HL-60/S4 treated with retinoic acid at 250 ng/mL for 4 days and 3 days (cell line): Measurements from ENCODE around the gene MARCHF6.
"Not testable (repeated sequence)": the region's sequence is repeated elsewhere in the genome, so short reads cannot be mapped to it uniquely, and the experiment has no call there.

Experiments
- in situ Hi-C: fragments of 300-500 bp; cut with MboI; formaldehyde crosslinking; loops from 2 replicates; pipeline ENCODE4 v1.7.0; 2022; ENCODE audit warnings: low sequenced_read_pairs

Gene MARCHF6

GRCh38 chr5:10323588-10324488, 29.7 kb upstream of the MARCHF6 start:
- in situ Hi-C loops = no loop called here

GRCh38 chr5:10324518-10325370, 28.8 kb upstream of the MARCHF6 start:
- in situ Hi-C loops = no loop called here

- in situ Hi-C loops = no loop called here
These were observed 25.2 kb upstream of the MARCHF6 start for GRCh38 chr5:10328323-10328722.

- in situ Hi-C loops = no loop called here
These were observed 24.1 kb upstream of the MARCHF6 start for GRCh38 chr5:10329446-10329819.

DNA sequence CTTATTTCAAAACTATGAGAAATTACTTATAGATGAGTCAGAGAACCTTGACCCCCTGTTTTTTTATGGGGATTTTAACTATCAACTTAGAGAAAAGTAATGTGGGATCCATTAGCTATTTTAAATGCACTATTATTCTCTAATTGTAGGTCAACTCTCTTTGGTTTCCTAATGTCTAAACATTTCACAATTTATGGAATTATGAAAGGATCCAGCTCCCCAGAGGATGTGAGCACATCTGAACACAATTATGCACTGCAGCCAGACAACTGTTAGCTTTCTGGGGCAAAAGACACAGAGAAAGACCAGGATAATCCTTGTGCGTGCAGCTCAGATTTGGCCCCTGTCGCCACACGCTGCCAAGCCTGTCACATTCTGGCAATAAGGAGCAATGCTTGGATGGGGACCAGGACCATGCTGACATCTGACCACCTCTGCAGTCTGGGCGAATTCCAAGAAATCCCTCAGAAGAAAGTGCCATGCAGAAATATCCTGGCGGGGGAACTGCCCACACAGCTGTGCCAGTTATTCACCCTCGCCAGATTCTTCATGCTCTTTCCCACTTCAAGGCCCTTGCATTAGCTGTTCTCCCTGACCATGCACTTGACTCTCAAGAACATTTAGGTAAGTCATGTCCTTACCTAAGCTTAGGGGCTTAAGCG, 23.5 kb upstream of the MARCHF6 start:
- in situ Hi-C loops = no loop called here

GRCh38 chr5:10330511-10331230, 22.8 kb upstream of the MARCHF6 start:
- in situ Hi-C loops = no loop called here

GRCh38 chr5:10331341-10331796, 22.1 kb upstream of the MARCHF6 start:
- in situ Hi-C loops = no loop called here

GRCh38 chr5:10332301-10332700, 21.2 kb upstream of the MARCHF6 start:
- in situ Hi-C loops = no loop called here

DNA sequence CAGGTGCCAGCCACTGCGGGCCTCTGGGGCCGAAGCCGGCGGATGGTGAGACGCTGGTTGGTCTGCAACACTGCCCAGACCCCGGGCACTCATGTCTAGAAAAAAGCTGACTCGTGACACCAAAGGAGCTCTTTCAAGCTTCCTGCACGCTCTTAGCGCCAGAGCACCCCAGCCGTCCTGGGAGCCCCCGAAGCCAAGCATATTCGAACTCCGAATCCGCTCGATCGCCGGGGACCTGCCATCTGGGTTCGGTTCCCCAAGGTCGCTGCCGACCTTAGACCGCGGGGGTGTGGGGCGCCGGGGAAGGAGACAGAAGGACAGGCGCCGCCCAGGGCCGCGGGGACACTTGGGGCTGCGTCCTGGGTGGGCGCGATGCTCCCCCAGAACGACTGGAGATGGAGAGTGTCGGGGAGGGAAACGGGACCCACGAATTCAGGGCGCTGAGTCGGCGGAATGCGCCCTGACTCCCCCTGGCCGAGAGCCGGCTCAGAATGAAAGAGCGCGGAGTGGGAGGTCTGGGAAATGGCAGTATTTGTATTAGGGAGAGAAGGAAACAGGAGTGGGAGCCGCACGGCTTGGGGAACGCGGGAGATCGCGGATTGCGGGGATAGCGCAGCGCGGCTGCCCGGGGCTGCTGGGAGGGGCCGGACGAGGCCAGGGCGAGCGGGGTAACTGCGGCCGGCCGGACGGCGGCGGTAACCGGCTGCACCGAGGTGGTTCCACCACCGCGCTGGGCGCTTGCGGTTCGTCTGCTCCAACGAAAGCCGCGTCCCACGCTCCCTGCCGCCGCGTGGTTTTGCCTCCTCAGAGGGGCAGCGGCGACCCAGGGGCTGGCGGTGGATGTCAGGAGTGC, 20.1 kb upstream of the MARCHF6 start:
- in situ Hi-C loops = no loop called here

DNA sequence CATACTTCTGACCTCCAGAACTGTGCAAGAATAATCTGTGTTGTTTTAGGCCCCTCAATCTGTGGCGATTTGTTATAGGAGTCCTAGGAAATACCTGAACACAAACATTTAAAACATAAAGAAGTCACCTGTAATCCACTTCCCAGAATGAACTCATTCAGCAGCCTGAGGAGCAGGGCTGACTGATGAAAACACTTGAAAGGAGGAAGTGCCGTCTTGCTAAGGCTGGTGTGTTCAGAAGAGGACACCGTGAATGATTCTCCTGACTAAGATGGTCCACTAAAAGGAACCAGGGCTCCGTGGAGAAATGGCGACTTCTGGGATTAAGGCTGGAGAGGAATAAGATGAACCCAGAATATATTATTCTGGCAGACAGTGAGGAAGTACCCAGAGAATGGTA, 18.7 kb upstream of the MARCHF6 start:
- in situ Hi-C loops = no loop called here

DNA sequence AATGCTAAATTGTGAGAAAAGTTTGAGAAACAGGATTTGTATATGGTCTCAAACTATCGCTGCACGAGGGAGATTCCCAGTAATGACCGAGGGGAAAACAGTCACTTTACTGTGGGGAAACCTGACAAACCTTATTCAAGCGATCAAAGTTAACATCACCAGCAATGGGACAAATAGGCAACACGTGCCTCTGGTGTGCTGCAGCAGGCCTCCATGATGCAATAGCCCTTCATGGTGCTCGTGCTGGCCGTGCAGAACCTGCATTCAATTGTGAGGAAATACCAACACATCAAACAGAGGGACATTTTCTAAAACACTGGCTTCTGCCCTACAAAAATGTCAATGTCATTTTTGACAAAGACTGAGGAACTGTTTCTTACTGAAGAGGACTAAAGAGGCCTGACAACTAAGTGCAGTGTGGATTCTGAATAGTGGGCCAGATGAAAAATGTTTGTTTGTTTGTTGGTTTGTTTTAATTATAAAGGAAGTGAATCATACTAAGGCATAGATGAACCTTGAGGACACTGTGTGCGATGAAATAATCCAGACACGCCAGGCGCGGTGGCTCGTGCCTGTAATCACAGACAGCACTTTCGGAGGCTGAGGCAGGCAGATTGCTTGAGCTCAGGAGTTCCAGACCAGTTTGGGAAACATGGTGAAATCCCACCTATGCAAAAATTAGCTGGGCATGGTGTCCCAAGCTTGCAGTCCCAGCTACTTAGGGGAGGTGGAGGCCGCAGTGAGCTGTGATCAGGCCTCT, 17.6 kb upstream of the MARCHF6 start:
- in situ Hi-C loops = no loop called here

DNA sequence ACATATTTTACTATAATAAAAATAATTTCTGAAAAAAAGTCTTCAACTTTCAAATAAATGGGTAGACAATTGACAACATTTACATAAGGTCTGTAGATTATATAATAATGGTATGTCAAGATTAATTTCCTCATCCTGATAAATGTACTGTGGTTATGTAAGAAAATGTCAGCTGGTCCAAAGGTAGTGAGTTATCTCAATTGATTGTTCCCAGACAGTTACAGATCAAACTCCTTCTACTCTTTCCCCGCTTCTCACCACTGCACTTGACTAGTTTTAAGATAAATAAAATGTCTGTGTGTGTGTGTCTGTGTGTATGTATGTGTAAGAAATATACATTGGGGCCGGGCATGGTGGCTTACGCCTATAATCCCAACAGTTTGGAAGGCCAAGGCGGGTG, 16.4 kb upstream of the MARCHF6 start:
- in situ Hi-C loops = no loop called here

DNA sequence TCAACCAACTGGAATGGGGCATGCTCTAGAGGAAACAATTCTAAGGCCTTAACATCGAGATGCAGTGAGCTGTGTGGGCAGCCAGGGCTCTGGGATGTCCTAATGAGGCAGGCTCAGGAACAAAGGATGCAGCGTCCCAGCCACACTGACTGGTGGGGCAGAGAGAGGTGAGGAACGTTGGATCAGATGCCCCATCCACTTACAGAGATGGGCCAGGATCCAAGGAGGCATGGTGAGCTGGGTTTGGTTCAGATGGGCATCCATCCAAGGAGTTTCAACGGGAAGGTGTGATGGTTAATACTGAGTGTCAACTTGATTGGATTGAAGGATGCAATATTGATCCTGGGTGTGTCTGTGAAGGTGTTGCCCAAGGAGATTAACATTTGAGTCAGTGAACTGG, 15.5 kb upstream of the MARCHF6 start:
- in situ Hi-C loops = no loop called here

DNA sequence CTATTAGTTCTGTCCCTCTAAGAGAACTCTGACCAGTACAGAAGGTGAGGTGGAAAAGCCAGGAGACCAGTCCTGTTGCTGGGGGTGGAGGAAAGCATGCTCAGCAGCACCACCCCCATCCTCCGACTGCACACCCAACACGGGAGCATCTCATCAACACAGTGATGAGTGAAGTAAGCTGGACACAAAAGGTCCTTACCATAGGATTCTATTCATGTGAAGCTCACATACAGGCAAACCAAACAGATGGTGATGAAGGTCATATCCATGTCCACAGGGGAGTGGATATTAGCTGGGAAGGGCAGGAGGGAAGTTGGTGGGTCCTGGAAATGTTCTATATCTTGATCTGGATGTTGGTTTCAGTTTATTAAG, 14.8 kb upstream of the MARCHF6 start:
- in situ Hi-C loops = no loop called here

DNA sequence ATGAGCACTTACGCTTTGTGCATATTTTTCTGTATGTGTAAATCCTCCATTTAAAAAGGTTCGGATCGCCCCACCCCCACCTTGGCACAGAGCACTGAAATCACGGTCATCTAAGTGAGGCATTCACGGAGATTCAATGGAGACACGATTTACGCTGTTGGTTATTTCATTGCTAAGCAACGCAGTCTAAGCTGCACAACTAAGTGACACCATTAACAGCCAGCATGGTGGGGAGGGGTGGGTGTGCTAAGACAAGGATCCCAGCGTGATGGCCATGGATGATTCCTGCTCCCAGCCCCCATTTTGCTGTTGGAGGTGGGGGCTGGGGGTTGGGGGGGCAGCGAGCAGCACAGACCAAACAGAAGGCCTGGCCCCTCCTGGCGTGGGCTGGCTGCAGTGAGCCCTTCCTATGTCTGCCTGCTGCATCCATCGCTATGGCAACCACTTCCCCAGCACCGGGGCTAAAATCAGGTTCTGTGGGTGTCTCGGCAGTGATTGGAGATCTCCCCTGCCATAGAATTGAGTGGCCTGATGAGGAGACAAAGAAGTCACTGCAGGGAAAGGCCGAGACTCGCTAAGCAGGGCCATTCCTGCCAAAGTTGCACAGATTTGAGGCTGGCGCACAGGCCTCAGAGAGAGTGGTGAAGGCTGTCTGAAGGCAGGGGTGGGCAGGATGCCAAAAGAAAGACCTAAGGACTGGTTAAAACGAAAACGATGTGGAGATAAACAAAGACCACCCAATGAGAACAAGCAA, 14.3 kb upstream of the MARCHF6 start:
- in situ Hi-C loops = no loop called here

- in situ Hi-C loops = no loop called here
These were observed 13.5 kb upstream of the MARCHF6 start for GRCh38 chr5:10339958-10340357.

- in situ Hi-C loops = no loop called here
These were observed 10.0 kb upstream of the MARCHF6 start for GRCh38 chr5:10343486-10343885.

DNA sequence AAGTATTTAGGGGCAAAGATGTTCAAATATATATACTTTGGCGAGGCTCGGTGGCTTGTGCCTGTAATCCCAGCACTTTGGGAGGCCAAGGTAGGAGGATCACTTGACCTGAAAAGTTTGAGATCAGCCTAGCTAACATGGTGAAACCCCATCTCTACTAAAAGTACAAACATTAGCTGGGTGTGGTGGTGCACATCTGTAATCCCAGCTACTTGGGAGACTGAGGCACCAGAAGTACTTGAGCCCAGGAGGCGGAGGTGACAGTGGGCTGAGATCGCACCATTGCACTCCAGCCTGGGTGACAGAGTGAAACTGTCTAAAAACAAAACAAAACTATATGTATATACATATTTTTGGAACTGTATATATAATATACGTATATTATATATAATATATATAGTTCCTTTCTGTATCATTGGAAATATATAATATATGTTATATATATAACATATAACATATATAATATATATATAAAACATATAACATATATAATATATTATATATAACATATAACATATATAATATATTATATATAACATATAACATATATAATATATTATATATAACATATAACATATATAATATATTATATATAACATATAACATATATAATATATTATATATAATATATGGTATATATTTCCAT, 8.9 kb upstream of the MARCHF6 start:
- in situ Hi-C loops = not testable (repeated sequence)
